OCI-LY3 (cell line): ENCODE data around the gene MCM8.

Source experiments
- EZH2phosphoT487 ChIP-seq: fragments of 200-600 bp; shearing (Covaris generic); IDR thresholded peaks from 2 replicates; pipeline ENCODE4 v1.6.1; 2018; ENCODE audit warnings: antibody characterized with exemption, mixed run types, low read depth
- TF ChIP-seq, protein P1 (sequence below): fragments of 200-600, 300-600 bp; sonication (generic); IDR thresholded peaks from 2 replicates; pipeline ENCODE4 v1.5.1; 2014; ENCODE audit warnings: antibody characterized with exemption, low read length, low read depth

GRCh38 chr20:6037082-6037481 is 86.6 kb downstream of the MCM8 start:
- TF ChIP-seq, protein P1, sequence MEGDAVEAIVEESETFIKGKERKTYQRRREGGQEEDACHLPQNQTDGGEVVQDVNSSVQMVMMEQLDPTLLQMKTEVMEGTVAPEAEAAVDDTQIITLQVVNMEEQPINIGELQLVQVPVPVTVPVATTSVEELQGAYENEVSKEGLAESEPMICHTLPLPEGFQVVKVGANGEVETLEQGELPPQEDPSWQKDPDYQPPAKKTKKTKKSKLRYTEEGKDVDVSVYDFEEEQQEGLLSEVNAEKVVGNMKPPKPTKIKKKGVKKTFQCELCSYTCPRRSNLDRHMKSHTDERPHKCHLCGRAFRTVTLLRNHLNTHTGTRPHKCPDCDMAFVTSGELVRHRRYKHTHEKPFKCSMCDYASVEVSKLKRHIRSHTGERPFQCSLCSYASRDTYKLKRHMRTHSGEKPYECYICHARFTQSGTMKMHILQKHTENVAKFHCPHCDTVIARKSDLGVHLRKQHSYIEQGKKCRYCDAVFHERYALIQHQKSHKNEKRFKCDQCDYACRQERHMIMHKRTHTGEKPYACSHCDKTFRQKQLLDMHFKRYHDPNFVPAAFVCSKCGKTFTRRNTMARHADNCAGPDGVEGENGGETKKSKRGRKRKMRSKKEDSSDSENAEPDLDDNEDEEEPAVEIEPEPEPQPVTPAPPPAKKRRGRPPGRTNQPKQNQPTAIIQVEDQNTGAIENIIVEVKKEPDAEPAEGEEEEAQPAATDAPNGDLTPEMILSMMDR = no peak
- no peak for TF ChIP-seq EZH2phosphoT487
